T-helper 1 cell treated with Interleukin-12 subunit alpha and Interleukin-12 subunit beta and Interleukin-4 antibody, amounts not matched to agents 30 μg/mL and 1 μg/mL, for 36 hours (primary cell): Measurements from ENCODE around the gene JAZF1.

Source experiments
- H3K27ac Mint-ChIP-seq: one replicate; pipeline ENCODE4 v1.8.0; 2021; ENCODE audit warnings: mild to moderate bottlenecking, mixed read lengths
- H3K27me3 Mint-ChIP-seq: one replicate; pipeline ENCODE4 v1.8.0; 2021; ENCODE audit warnings: low read depth, mixed read lengths
- H3K36me3 Mint-ChIP-seq: one replicate; pipeline ENCODE4 v1.8.0; 2021; ENCODE audit warnings: low read depth, mixed read lengths
- H3K4me1 Mint-ChIP-seq: one replicate; pipeline ENCODE4 v1.8.0; 2021; ENCODE audit warnings: low read depth, mixed read lengths
- H3K4me3 Mint-ChIP-seq: one replicate; pipeline ENCODE4 v1.8.0; 2021; ENCODE audit warnings: mild to moderate bottlenecking, moderate library complexity, mixed read lengths
- H3K9me3 Mint-ChIP-seq: one replicate; pipeline ENCODE4 v1.8.0; 2021; ENCODE audit warnings: mixed read lengths

Gene JAZF1

GRCh38 chr7:28065308-28065707 lies 115.3 kb downstream of the JAZF1 start:
- Mint-ChIP-seq H3K27ac (no peak overlapping the region), H3K27me3 (peaks cover 5% of the 10 kb centered on the region), H3K9me3 (no peaks in the 10 kb centered on the region), H3K36me3 (no peaks in the 10 kb centered on the region), H3K4me1 (peaks cover 2% of the 10 kb centered on the region), H3K4me3 (no peak overlapping the region)

- Mint-ChIP-seq H3K27me3 (peaks cover 13% of the 10 kb centered on the region), H3K9me3 (no peaks in the 10 kb centered on the region), H3K27ac (no peak overlapping the region), H3K4me3 (no peak overlapping the region), H3K4me1 (peaks cover 2% of the 10 kb centered on the region), H3K36me3 (no peaks in the 10 kb centered on the region)
These were observed 116.2 kb downstream of the JAZF1 start for GRCh38 chr7:28064437-28064836.

DNA sequence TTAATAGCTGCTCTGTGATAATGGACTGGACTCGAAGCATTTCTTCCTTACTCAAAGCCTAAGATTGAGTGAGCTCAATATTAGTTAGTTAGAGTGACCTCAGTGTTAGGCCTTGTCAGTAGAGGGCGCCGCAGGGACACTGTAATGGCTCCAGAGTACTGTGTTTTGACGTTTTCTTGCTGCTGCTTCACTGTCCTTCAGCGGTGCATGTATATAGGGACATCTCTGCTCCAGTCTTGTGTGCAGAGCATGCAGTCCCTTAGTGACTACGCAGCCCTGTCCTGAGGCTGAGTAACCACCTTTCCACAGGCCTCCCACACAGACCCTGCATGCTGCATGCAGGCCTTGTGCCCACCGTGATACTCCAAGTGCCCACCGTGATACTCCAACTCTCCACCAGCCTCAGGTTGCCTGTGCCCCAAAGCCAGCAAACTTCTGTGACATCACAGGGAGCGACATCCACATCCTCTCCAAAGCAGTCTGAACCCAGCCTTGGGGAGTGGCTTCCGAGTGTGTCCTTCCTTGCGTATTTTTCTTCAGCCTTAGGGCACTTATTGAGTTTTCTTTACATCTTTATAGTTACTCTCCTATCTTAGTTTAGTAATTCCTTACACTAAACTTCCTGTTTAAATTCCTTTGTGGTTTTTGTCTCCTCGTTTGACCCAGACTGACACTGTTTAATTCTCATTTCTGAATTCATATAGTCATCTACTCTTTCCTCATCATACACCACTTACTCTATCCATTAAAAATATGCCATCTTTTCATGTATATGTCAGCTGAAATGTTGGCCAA lies 118.2 kb downstream of the JAZF1 start:
- H3K27me3 Mint-ChIP-seq = peaks cover 30% of the 10 kb centered on the region
- no peaks in the 10 kb centered on the region for H3K9me3 Mint-ChIP-seq
- H3K27ac Mint-ChIP-seq = no peak overlapping the region
- no peak overlapping the region for H3K4me3 Mint-ChIP-seq
- H3K36me3 Mint-ChIP-seq = no peaks in the 10 kb centered on the region
- peaks cover 2% of the 10 kb centered on the region for H3K4me1 Mint-ChIP-seq

DNA sequence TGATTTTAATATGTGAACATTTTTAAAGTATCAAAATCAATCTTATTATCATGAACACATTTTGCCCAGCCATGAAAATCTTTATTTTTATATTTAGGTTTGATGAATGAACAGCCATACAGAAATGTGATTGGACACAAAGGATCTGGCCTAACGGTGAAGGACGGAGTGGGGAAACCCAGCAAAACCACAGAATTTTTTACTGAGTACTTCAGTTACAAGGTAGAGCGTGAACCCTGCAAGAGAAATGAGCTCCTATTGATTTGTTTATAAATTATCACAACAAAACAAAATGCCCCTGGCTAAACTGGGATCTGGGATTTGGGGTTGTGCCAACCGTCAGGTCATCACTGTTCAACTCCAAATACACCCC lies 118.8 kb downstream of the JAZF1 start:
- Mint-ChIP-seq H3K36me3 (no peaks in the 10 kb centered on the region), H3K27ac (no peak overlapping the region), H3K27me3 (peaks cover 30% of the 10 kb centered on the region), H3K4me3 (no peak overlapping the region), H3K9me3 (no peaks in the 10 kb centered on the region), H3K4me1 (peaks cover 2% of the 10 kb centered on the region)

GRCh38 chr7:28060371-28060950 lies 120.1 kb downstream of the JAZF1 start:
- Mint-ChIP-seq H3K4me3 (no peak overlapping the region), H3K27me3 (peaks cover 39% of the 10 kb centered on the region), H3K36me3 (no peaks in the 10 kb centered on the region), H3K9me3 (no peaks in the 10 kb centered on the region), H3K4me1 (peaks cover 2% of the 10 kb centered on the region), H3K27ac (no peak overlapping the region)

DNA sequence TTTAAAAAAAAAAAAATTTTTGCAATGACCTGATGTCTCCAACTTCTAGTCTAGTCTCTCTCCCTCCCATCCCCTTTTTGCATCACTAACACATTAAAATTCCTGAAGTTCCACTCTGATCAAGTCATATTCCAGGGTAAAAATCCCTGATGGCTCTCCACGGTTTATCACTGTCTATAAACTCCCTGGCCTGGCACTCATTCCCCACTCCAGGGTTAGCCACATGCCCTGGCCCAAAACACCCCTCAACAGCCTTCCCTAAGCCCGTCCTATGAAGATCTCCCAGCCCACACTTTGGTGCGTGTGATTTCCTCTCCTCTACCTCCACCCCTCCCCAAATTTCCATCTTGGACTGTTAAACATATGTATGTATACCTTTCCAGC lies 125.4 kb downstream of the JAZF1 start:
- peaks cover 37% of the 10 kb centered on the region for H3K27me3 Mint-ChIP-seq

GRCh38 chr7:28054531-28055160 lies 125.9 kb downstream of the JAZF1 start:
- H3K4me3 Mint-ChIP-seq = no peak overlapping the region
- H3K27me3 Mint-ChIP-seq = peaks cover 32% of the 10 kb centered on the region
- peaks cover 3% of the 10 kb centered on the region for H3K4me1 Mint-ChIP-seq
- no peak overlapping the region for H3K27ac Mint-ChIP-seq
- no peaks in the 10 kb centered on the region for H3K36me3 Mint-ChIP-seq
- H3K9me3 Mint-ChIP-seq = no peaks in the 10 kb centered on the region

More for the DNA sequence above, 125.4 kb downstream of the JAZF1 start:
- Mint-ChIP-seq H3K27ac (no peak overlapping the region), H3K4me1 (peaks cover 3% of the 10 kb centered on the region), H3K9me3 (no peaks in the 10 kb centered on the region), H3K36me3 (no peaks in the 10 kb centered on the region), H3K4me3 (no peak overlapping the region)

DNA sequence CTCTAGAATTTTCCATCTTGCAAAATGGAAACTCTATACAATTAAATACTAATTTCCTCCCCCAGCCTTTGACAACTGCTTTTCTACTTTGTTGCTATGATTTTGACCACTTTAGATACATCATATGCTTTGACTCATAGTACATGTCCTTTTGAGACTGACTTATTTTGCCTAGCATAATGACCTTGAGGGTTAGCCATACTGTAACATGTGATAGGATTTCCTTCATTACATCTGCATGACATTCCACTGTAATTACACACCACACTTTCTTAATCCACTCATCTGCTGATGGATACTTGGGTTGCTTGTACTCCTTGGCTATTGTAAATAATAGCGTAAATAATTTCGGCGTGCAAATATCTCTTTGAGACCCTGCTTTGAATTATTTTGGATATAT lies 127.7 kb downstream of the JAZF1 start:
- Mint-ChIP-seq H3K27me3 (peaks cover 24% of the 10 kb centered on the region), H3K4me3 (no peak overlapping the region), H3K9me3 (no peaks in the 10 kb centered on the region), H3K27ac (no peak overlapping the region), H3K36me3 (no peaks in the 10 kb centered on the region), H3K4me1 (peaks cover 3% of the 10 kb centered on the region)

DNA sequence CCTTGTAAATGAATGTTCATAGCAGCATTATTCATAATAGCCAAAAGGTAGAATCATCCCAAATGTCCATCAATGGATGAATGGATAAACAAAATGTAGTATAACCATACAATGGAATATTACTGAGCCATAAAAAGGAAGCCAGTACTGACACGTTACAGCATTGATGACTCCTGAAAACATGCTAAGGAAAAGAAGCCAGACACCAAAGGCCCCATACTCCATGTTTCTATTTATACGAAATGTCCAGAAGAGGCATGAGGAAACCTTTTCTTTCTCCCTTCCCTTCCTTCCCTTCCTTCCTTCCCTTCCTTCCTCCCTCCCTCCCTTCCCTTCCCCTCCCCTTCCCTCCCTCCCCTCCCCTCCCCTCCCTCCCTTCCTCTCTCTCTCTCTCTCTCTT lies 131.9 kb downstream of the JAZF1 start:
- Mint-ChIP-seq H3K27ac (no peak overlapping the region), H3K4me1 (no peaks in the 10 kb centered on the region), H3K36me3 (no peaks in the 10 kb centered on the region), H3K9me3 (no peaks in the 10 kb centered on the region), H3K4me3 (no peak overlapping the region), H3K27me3 (peaks cover 19% of the 10 kb centered on the region)

- Mint-ChIP-seq H3K4me3 (no peak overlapping the region), H3K27ac (no peak overlapping the region), H3K4me1 (peaks cover 4% of the 10 kb centered on the region), H3K36me3 (peaks cover 2% of the 10 kb centered on the region), H3K9me3 (no peaks in the 10 kb centered on the region), H3K27me3 (peaks cover 24% of the 10 kb centered on the region)
These were observed 134.6 kb downstream of the JAZF1 start for GRCh38 chr7:28046035-28046434.

DNA sequence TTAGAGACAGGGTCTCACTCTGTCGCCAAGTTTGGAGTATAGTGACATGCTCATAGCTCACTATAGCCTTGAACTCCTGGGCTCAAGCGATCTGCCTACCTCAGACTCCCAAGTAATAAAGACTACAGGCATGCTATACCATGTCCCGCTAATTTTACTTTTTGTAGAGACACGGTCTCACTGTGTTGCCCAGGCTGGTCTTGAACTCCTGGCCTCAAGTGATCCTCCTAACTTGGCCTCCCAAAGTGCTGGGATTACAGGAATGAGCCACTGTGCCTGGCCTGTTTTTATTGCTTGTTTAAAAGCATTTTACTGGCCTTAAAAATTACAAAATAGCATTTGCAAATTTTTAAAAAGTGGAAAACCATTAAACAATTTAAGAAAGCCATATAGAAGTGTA lies 135.0 kb downstream of the JAZF1 start:
- H3K4me1 Mint-ChIP-seq = peaks cover 4% of the 10 kb centered on the region

GRCh38 chr7:28044825-28045224 lies 135.8 kb downstream of the JAZF1 start:
- Mint-ChIP-seq H3K27me3 (peaks cover 31% of the 10 kb centered on the region), H3K9me3 (no peaks in the 10 kb centered on the region), H3K4me1 (peaks cover 4% of the 10 kb centered on the region), H3K27ac (no peak overlapping the region), H3K4me3 (no peak overlapping the region), H3K36me3 (peaks cover 2% of the 10 kb centered on the region)

More for the DNA sequence above, 135.0 kb downstream of the JAZF1 start:
- Mint-ChIP-seq H3K4me3 (no peak overlapping the region), H3K36me3 (peaks cover 2% of the 10 kb centered on the region), H3K27me3 (peaks cover 25% of the 10 kb centered on the region), H3K27ac (no peak overlapping the region), H3K9me3 (no peaks in the 10 kb centered on the region)

DNA sequence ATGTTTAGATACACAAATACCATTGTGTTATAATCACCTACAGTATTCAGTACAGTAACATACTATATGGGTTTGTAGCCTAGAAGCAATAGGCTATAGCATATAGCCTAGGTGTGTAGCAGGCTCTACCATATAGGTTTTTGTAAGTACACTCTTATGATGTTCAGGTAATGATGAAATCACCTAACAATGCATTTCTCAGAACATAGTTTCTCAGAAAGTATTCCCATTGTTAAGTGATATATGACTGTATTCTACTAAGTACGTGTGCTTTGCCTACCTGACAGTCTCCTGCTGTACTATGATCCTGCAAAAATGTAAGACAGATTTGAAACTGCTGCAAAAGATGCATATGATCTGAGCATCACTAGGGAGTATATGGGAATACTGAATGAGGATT lies 137.9 kb downstream of the JAZF1 start:
- Mint-ChIP-seq H3K4me1 (peaks cover 8% of the 10 kb centered on the region), H3K9me3 (no peaks in the 10 kb centered on the region), H3K27me3 (peaks cover 26% of the 10 kb centered on the region), H3K4me3 (no peak overlapping the region), H3K36me3 (peaks cover 2% of the 10 kb centered on the region), H3K27ac (no peak overlapping the region)

- H3K9me3 Mint-ChIP-seq = no peaks in the 10 kb centered on the region
- H3K4me3 Mint-ChIP-seq = no peak overlapping the region
- peaks cover 2% of the 10 kb centered on the region for H3K36me3 Mint-ChIP-seq
- H3K4me1 Mint-ChIP-seq = peaks cover 16% of the 10 kb centered on the region
- no peak overlapping the region for H3K27ac Mint-ChIP-seq
- H3K27me3 Mint-ChIP-seq = peaks cover 27% of the 10 kb centered on the region
These were observed 138.9 kb downstream of the JAZF1 start for GRCh38 chr7:28041508-28042314.
